Activated CD4-positive, alpha-beta T cell treated with anti-CD3 and anti-CD28 coated beads for 4 hours (primary cell): Measurements from ENCODE around the gene ZFP3.
"Not testable (repeated sequence)": the region's sequence is repeated elsewhere in the genome, so short reads cannot be mapped to it uniquely, and the experiment has no call there.

Experiments
- DNase-seq, 2 donors: peaks; one replicate each; pipeline ENCODE4 v3.0.0-alpha.2; 2020

The ZFP3 gene

GRCh38 chr17:5126719-5127488 is 48.6 kb downstream of the ZFP3 start:
- no peak for DNase-seq

GRCh38 chr17:5127910-5128309 is 49.6 kb downstream of the ZFP3 start:
- DNase-seq, result no peak

GRCh38 chr17:5128387-5128786 is 50.1 kb downstream of the ZFP3 start:
- DNase-seq, result not testable (repeated sequence)

- no peak for DNase-seq
Measured at GRCh38 chr17:5128905-5129535, 50.8 kb downstream of the ZFP3 start.

- not testable (repeated sequence) for DNase-seq
Measured at GRCh38 chr17:5129770-5130169, 51.5 kb downstream of the ZFP3 start.

- not testable (repeated sequence) for DNase-seq
Measured at GRCh38 chr17:5130261-5130660, 52.0 kb downstream of the ZFP3 start.

GRCh38 chr17:5130687-5131086 is 52.4 kb downstream of the ZFP3 start:
- not testable (repeated sequence) for DNase-seq

- no peak for DNase-seq
Measured at GRCh38 chr17:5131146-5131715, 53.0 kb downstream of the ZFP3 start.

- DNase-seq, result not testable (repeated sequence)
Measured at GRCh38 chr17:5131799-5132502, 53.7 kb downstream of the ZFP3 start.

- not testable (repeated sequence) for DNase-seq
Measured at GRCh38 chr17:5132503-5133225, 54.4 kb downstream of the ZFP3 start.

GRCh38 chr17:5133311-5133710 is 55.0 kb downstream of the ZFP3 start:
- no peak for DNase-seq

GRCh38 chr17:5133961-5134360 is 55.7 kb downstream of the ZFP3 start:
- not testable (repeated sequence) for DNase-seq

- DNase-seq, result not testable (repeated sequence)
Measured at GRCh38 chr17:5134571-5134970, 56.3 kb downstream of the ZFP3 start.

- DNase-seq, result not testable (repeated sequence)
Measured at GRCh38 chr17:5135131-5135712, 57.0 kb downstream of the ZFP3 start.

GRCh38 chr17:5135726-5136579 is 57.7 kb downstream of the ZFP3 start:
- DNase-seq, result no peak

- not testable (repeated sequence) for DNase-seq
Measured at GRCh38 chr17:5136580-5137412, 58.5 kb downstream of the ZFP3 start.

GRCh38 chr17:5137511-5138197 is 59.4 kb downstream of the ZFP3 start:
- DNase-seq, result not testable (repeated sequence)

- DNase-seq, result not testable (repeated sequence)
Measured at GRCh38 chr17:5138198-5138544, 59.9 kb downstream of the ZFP3 start.

- DNase-seq, result no peak
Measured at GRCh38 chr17:5138616-5139457, 60.6 kb downstream of the ZFP3 start.
